H9 (cell line): Measurements from ENCODE around the gene HECW1. TPM values are rescaled to one million over a fixed set of nuclear protein-coding genes. Genes with fewer than 3 reads are reported as not detected.

Experiments
- DNase-seq: peaks from one replicate; pipeline ENCODE4 v3.0.0-alpha.2; 2017
- H2AFZ ChIP-seq: one replicate; pipeline ENCODE4 v1.6.1; 2013; ENCODE audit warnings: mild to moderate bottlenecking, low read length, control low read depth, moderate library complexity
- H2AK5ac ChIP-seq: 2 replicates; pipeline ENCODE4 v1.6.1; 2013; ENCODE audit warnings: low read length, control low read depth, mixed read lengths; ENCODE audit not compliant: insufficient read length
- H2BK120ac ChIP-seq: one replicate; pipeline ENCODE4 v1.6.1; 2013; ENCODE audit warnings: low read depth, mild to moderate bottlenecking, low read length, control low read depth, inconsistent platforms; ENCODE audit not compliant: poor library complexity, severe bottlenecking
- H2BK12ac ChIP-seq: 2 replicates; pipeline ENCODE4 v1.6.1; 2013; ENCODE audit warnings: low read length, control low read depth, mixed read lengths, low read depth; ENCODE audit not compliant: insufficient read length
- H2BK15ac ChIP-seq: 2 replicates; pipeline ENCODE4 v1.6.1; 2013; ENCODE audit warnings: low read depth, low read length, control low read depth
- H2BK20ac ChIP-seq: one replicate; pipeline ENCODE4 v1.6.1; 2013; ENCODE audit warnings: low read depth, mild to moderate bottlenecking, low read length, control low read depth, inconsistent platforms; ENCODE audit not compliant: poor library complexity, severe bottlenecking
- H2BK5ac ChIP-seq: 2 replicates; pipeline ENCODE4 v1.6.1; 2013; ENCODE audit warnings: low read length, control low read depth, mixed read lengths; ENCODE audit not compliant: insufficient read length
- H3K14ac ChIP-seq: 2 replicates; pipeline ENCODE4 v1.6.1; 2013; ENCODE audit warnings: low read length, control low read depth; ENCODE audit not compliant: insufficient read depth
- H3K18ac ChIP-seq: 2 replicates; pipeline ENCODE4 v1.6.1; 2013; ENCODE audit warnings: low read depth, mild to moderate bottlenecking, mixed read lengths, low read length, control low read depth; ENCODE audit not compliant: insufficient read length
- H3K23ac ChIP-seq: 2 replicates; pipeline ENCODE4 v1.6.1; 2013; ENCODE audit warnings: low read length, control low read depth, mixed read lengths, low read depth; ENCODE audit not compliant: insufficient read length
- H3K23me2 ChIP-seq: 2 replicates; pipeline ENCODE4 v1.6.1; 2013; ENCODE audit warnings: low read depth, mild to moderate bottlenecking, mixed read lengths, low read length, control low read depth; ENCODE audit not compliant: insufficient read length, poor library complexity, severe bottlenecking
- H3K27ac ChIP-seq: 2 replicates; pipeline ENCODE4 v1.5.1; 2013; ENCODE audit warnings: low read length, control low read depth, mixed read lengths, low read depth; ENCODE audit not compliant: insufficient read length
- H3K27me3 ChIP-seq: 2 replicates; pipeline ENCODE4 v1.6.1; 2013; ENCODE audit warnings: low read length, control low read depth, inconsistent platforms; ENCODE audit not compliant: insufficient read depth
- H3K4ac ChIP-seq: 2 replicates; pipeline ENCODE4 v1.6.1; 2013; ENCODE audit warnings: low read depth, mild to moderate bottlenecking, control low read depth, inconsistent platforms, low read length, moderate library complexity
- H3K4me1 ChIP-seq: 2 replicates; pipeline ENCODE4 v1.6.1; 2013; ENCODE audit warnings: low read length, control low read depth, inconsistent platforms; ENCODE audit not compliant: insufficient read depth
- H3K4me2 ChIP-seq: 2 replicates; pipeline ENCODE4 v1.6.1; 2013; ENCODE audit warnings: low read length, control low read depth, mixed read lengths; ENCODE audit not compliant: insufficient read length, insufficient read depth
- H3K56ac ChIP-seq: 2 replicates; pipeline ENCODE4 v1.6.1; 2013; ENCODE audit warnings: low read depth, mild to moderate bottlenecking, mixed read lengths, low read length, control low read depth; ENCODE audit not compliant: insufficient read length
- H3K79me1 ChIP-seq: 2 replicates; pipeline ENCODE4 v1.6.1; 2013; ENCODE audit warnings: low read depth, mild to moderate bottlenecking, moderate library complexity, low read length, control low read depth, inconsistent platforms; ENCODE audit not compliant: insufficient read depth, poor library complexity, severe bottlenecking
- H3K79me2 ChIP-seq: 2 replicates; pipeline ENCODE4 v1.6.1; 2013; ENCODE audit warnings: low read length, control low read depth, inconsistent platforms; ENCODE audit not compliant: insufficient read depth
- H3K9ac ChIP-seq: 2 replicates; pipeline ENCODE4 v1.6.1; 2013; ENCODE audit warnings: low read length, control low read depth, mixed read lengths; ENCODE audit not compliant: insufficient read length; ENCODE audit errors: extremely low read depth
- H3K9me3 ChIP-seq: one replicate; pipeline ENCODE4 v1.6.1; 2013; ENCODE audit warnings: low read depth, low read length, inconsistent platforms; ENCODE audit not compliant: control insufficient read depth
- H3T11ph ChIP-seq: one replicate; pipeline ENCODE4 v1.6.1; 2013; ENCODE audit warnings: mild to moderate bottlenecking, low read length, control low read depth, inconsistent platforms
- H4K20me1 ChIP-seq: one replicate; pipeline ENCODE4 v1.6.1; 2013; ENCODE audit not compliant: control insufficient read depth, insufficient read length, insufficient read depth
- H4K5ac ChIP-seq: 2 replicates; pipeline ENCODE4 v1.6.1; 2013; ENCODE audit warnings: low read depth, mild to moderate bottlenecking, mixed read lengths, low read length, control low read depth; ENCODE audit not compliant: insufficient read length
- H4K8ac ChIP-seq: replicated peaks from 2 replicates; pipeline ENCODE4 v1.6.1; 2013; ENCODE audit warnings: low read length, control low read depth, mixed read lengths, low read depth; ENCODE audit not compliant: insufficient read length
- H4K91ac ChIP-seq: 2 replicates; pipeline ENCODE4 v1.6.1; 2013; ENCODE audit warnings: low read depth, mild to moderate bottlenecking, moderate library complexity, mixed read lengths, low read length, control low read depth; ENCODE audit not compliant: insufficient read length
- H3K27ac Mint-ChIP-seq, 3 experiments: 2 replicates in 2 of 3; 3 replicates in 1 of 3; pipeline ENCODE4 v1.8.0; 2020 to 2021; ENCODE audit warnings: mixed read lengths in 3 of 3, mild to moderate bottlenecking in 1 of 3, moderate library complexity in 1 of 3
- H3K27me3 Mint-ChIP-seq: 2 replicates; pipeline ENCODE4 v1.8.0; 2021; ENCODE audit warnings: low read depth, mild to moderate bottlenecking, moderate library complexity, mixed read lengths
- H3K36me3 Mint-ChIP-seq, 3 experiments: 2 replicates in 2 of 3; 3 replicates in 1 of 3; pipeline ENCODE4 v1.8.0; 2020 to 2021; ENCODE audit warnings: low read depth in 3 of 3, mixed read lengths in 3 of 3; ENCODE audit not compliant: insufficient read depth in 1 of 3
- H3K4me1 Mint-ChIP-seq, 2 experiments: 2 replicates each; pipeline ENCODE4 v1.8.0; 2020; ENCODE audit warnings: mixed read lengths in 2 of 2
- H3K4me3 Mint-ChIP-seq, 2 experiments: 2 replicates in 1 of 2; 3 replicates in 1 of 2; pipeline ENCODE4 v1.8.0; 2020 to 2021; ENCODE audit warnings: mild to moderate bottlenecking in 2 of 2, mixed read lengths in 2 of 2, moderate library complexity in 1 of 2
- H3K9me3 Mint-ChIP-seq, 2 experiments: 2 replicates in 1 of 2; 3 replicates in 1 of 2; pipeline ENCODE4 v1.8.0; 2020; ENCODE audit warnings: mild to moderate bottlenecking in 2 of 2, mixed read lengths in 2 of 2, moderate library complexity in 1 of 2
- CTCF ChIP-seq: fragments of 200-600 bp; sonication (generic); conservative IDR thresholded peaks from 3 replicates; pipeline ENCODE4 v1.8.0; 2021; ENCODE audit warnings: antibody characterized with exemption, mild to moderate bottlenecking
- WGBS: extraction: QIAGEN DNeasy Blood & Tissue Kit; methylation state at CpG from one replicate; pipeline ENCODE4 v1.1.7; 2013; ENCODE audit warnings: missing lambda C conversion rate, low lambda C conversion rate, mixed read lengths; ENCODE audit not compliant: insufficient read length; ENCODE audit errors: extremely low coverage; 5-methylcytosine and 5-hydroxymethylcytosine counted together
- total RNA-seq: library from RNA; stranded (reverse); gene quantifications from 2 replicates; pipeline ENCODE4 v1.2.1, GENCODE V29; 2021

HECW1 gene
- total RNA-seq, 1 experiment from 2014 or later: 5.0 TPM

- H3K4me3 Mint-ChIP-seq: no peak overlapping the region
- TF ChIP-seq CTCF: no peak
- Histone ChIP-seq H3K79me1 (no peaks in the 10 kb centered on the region), H3K9me3 (no peaks in the 10 kb centered on the region), H4K5ac (no peak overlapping the region), H3K23ac (no peak overlapping the region), H2AFZ (no peak overlapping the region), H3K4me1 (no peaks in the 10 kb centered on the region), H2BK5ac (no peak overlapping the region), H2AK5ac (no peak overlapping the region), H3K4ac (no peak overlapping the region), H3T11ph (no peak overlapping the region), H3K27me3 (no peaks in the 10 kb centered on the region), H2BK20ac (no peak overlapping the region), H3K4me2 (no peak overlapping the region), H4K8ac (no peak overlapping the region), H3K18ac (no peak overlapping the region), H3K27ac (no peak overlapping the region), H3K14ac (no peak overlapping the region), H4K20me1 (no peaks in the 10 kb centered on the region), H2BK120ac (no peak overlapping the region), H3K9ac (no peak overlapping the region), H3K79me2 (no peaks in the 10 kb centered on the region), H3K23me2 (no peaks in the 10 kb centered on the region), H4K91ac (no peak overlapping the region), H2BK15ac (no peak overlapping the region), H2BK12ac (no peak overlapping the region), H3K56ac (no peak overlapping the region)
- DNase-seq: no peak
- H3K36me3 Mint-ChIP-seq: no peaks in the 10 kb centered on the region
- H3K27me3 Mint-ChIP-seq: no peaks in the 10 kb centered on the region
- no peaks in the 10 kb centered on the region for H3K9me3 Mint-ChIP-seq
- no peak overlapping the region for H3K27ac Mint-ChIP-seq
- WGBS: no CpG with 5 or more reads among the region's 3 CpGs
- peaks cover 8 to 17% of the 10 kb centered on the region in 2 experiments for H3K4me1 Mint-ChIP-seq
These were observed 428.0 kb downstream of the HECW1 start for GRCh38 chr7:43540471-43540870.
